ENCODE measurements around the gene FNIP2. TPM values are rescaled to one million over a fixed set of nuclear protein-coding genes. Genes with fewer than 3 reads are reported as not detected.
"Not testable (repeated sequence)": the region's sequence is repeated elsewhere in the genome, so short reads cannot be mapped to it uniquely, and the experiment has no call there.

The FNIP2 gene
- total and polyA plus RNA-seq, 3 experiments from 2014 or later: 5.1 to 13.3 (median 11.7) TPM

- Mint-ChIP-seq H3K4me1 (peaks cover 5 to 10% (median 6%) of the 10 kb centered on the region in 3 donors), H3K36me3 (peaks cover 22 to 30% (median 27%) of the 10 kb centered on the region in 3 donors), H3K27ac (peak overlapping the region in 3 of 8 donors; percentile 21 to 57 (median 21)), H3K27me3 (peaks cover 0 to 3% of the 10 kb centered on the region in 2 donors), H3K9me3 (peaks cover 0 to 6% (median 0%) of the 10 kb centered on the region in 5 donors), H3K4me3 (no peak overlapping the region)
- H3K4me3 ChIP-seq (ENCODE audit: low read length): no peak overlapping the region
- H3K27ac ChIP-seq (ENCODE audit: low read depth, low read length): no peak overlapping the region
- CTCF ChIA-PET: no interaction called here
- H3K36me3 ChIP-seq (ENCODE audit: insufficient read depth, low read length): no peaks in the 10 kb centered on the region
- peaks cover 4% of the 10 kb centered on the region for H3K4me1 ChIP-seq (ENCODE audit: insufficient read depth, low read length)
- no peaks in the 10 kb centered on the region for H3K27me3 ChIP-seq (ENCODE audit: insufficient read depth, low read length, poor library complexity, severe bottlenecking)
- DNase-seq: no peak
- POLR2A ChIA-PET: no interaction called here
- H3K9me3 ChIP-seq (ENCODE audit: low read length): no peaks in the 10 kb centered on the region
Measured at GRCh38 chr4:158877069-158877468, 108.2 kb downstream of the FNIP2 start.

- H3K9me3 ChIP-seq (ENCODE audit: low read length); H3K4me3 Mint-ChIP-seq; POLR2A ChIA-PET; H3K27ac ChIP-seq (ENCODE audit: low read depth, low read length); CTCF ChIA-PET; H3K9me3 Mint-ChIP-seq; H3K27me3 ChIP-seq (ENCODE audit: insufficient read depth, low read length, poor library complexity, severe bottlenecking); H3K4me3 ChIP-seq (ENCODE audit: low read length); H3K27me3 Mint-ChIP-seq; DNase-seq; H3K27ac Mint-ChIP-seq; H3K4me1 ChIP-seq (ENCODE audit: insufficient read depth, low read length); H3K36me3 ChIP-seq (ENCODE audit: insufficient read depth, low read length): not testable (repeated sequence)
- H3K4me1 Mint-ChIP-seq: peaks cover 0 to 10% (median 4%) of the 10 kb centered on the region in 3 donors
- peaks cover 22 to 25% (median 23%) of the 10 kb centered on the region in 3 donors for H3K36me3 Mint-ChIP-seq
Measured at GRCh38 chr4:158882142-158882541, 113.3 kb downstream of the FNIP2 start.

GRCh38 chr4:158884280-158884679 lies 115.5 kb downstream of the FNIP2 start:
- H3K27ac Mint-ChIP-seq: peak overlapping the region in 2 of 8 donors; percentile 38 to 72
- H3K27me3 ChIP-seq (ENCODE audit: insufficient read depth, low read length, poor library complexity, severe bottlenecking): no peaks in the 10 kb centered on the region
- H3K4me3 Mint-ChIP-seq: no peak overlapping the region
- peaks cover 0 to 1% of the 10 kb centered on the region in 2 donors for H3K27me3 Mint-ChIP-seq
- POLR2A ChIA-PET: no interaction called here
- H3K36me3 ChIP-seq (ENCODE audit: insufficient read depth, low read length): no peaks in the 10 kb centered on the region
- H3K4me3 ChIP-seq (ENCODE audit: low read length): no peak overlapping the region
- DNase-seq: no peak
- peaks cover 0 to under 1% (median 0%) of the 10 kb centered on the region in 5 donors for H3K9me3 Mint-ChIP-seq
- H3K9me3 ChIP-seq (ENCODE audit: low read length): no peaks in the 10 kb centered on the region
- no peak overlapping the region for H3K27ac ChIP-seq (ENCODE audit: low read depth, low read length)
- peaks cover 0 to 10% (median 4%) of the 10 kb centered on the region in 3 donors for H3K4me1 Mint-ChIP-seq
- H3K36me3 Mint-ChIP-seq: peaks cover 10 to 15% (median 10%) of the 10 kb centered on the region in 3 donors
- H3K4me1 ChIP-seq (ENCODE audit: insufficient read depth, low read length): no peaks in the 10 kb centered on the region
- CTCF ChIA-PET: interaction anchor here (1.2 kb wide), 1 partner anchor 27 kb away, joined by 3 read pairs; no protein-coding TSS in a partner anchor

- Mint-ChIP-seq H3K36me3 (peaks cover 4 to 9% (median 9%) of the 10 kb centered on the region in 3 donors), H3K27me3 (peaks cover 0 to 1% of the 10 kb centered on the region in 2 donors), H3K4me1 (peaks cover 0 to 10% (median 4%) of the 10 kb centered on the region in 3 donors), H3K4me3 (no peak overlapping the region), H3K9me3 (no peaks in the 10 kb centered on the region), H3K27ac (peak overlapping the region in 4 of 8 donors; percentile 1 to 69 (median 28))
- no peaks in the 10 kb centered on the region for H3K9me3 ChIP-seq (ENCODE audit: low read length)
- ChIA-PET CTCF (interaction anchor here (1.2 kb wide), 1 partner anchor 29 kb away, joined by 3 read pairs; no protein-coding TSS in a partner anchor), POLR2A (no interaction called here)
- no peak overlapping the region for H3K27ac ChIP-seq (ENCODE audit: low read depth, low read length)
- no peaks in the 10 kb centered on the region for H3K36me3 ChIP-seq (ENCODE audit: insufficient read depth, low read length)
- H3K4me3 ChIP-seq (ENCODE audit: low read length): no peak overlapping the region
- DNase-seq: no peak
- H3K27me3 ChIP-seq (ENCODE audit: insufficient read depth, low read length, poor library complexity, severe bottlenecking): no peaks in the 10 kb centered on the region
- H3K4me1 ChIP-seq (ENCODE audit: insufficient read depth, low read length): no peaks in the 10 kb centered on the region
Measured at GRCh38 chr4:158885564-158885963, 116.7 kb downstream of the FNIP2 start.

GRCh38 chr4:158890294-158890693 lies 121.5 kb downstream of the FNIP2 start:
- POLR2A ChIA-PET: no interaction called here
- Mint-ChIP-seq H3K27me3 (no peaks in the 10 kb centered on the region), H3K27ac (no peak overlapping the region), H3K4me3 (no peak overlapping the region), H3K9me3 (no peaks in the 10 kb centered on the region), H3K4me1 (peaks cover 0 to 2% (median 0%) of the 10 kb centered on the region in 3 donors), H3K36me3 (peaks cover 0 to 19% (median 3%) of the 10 kb centered on the region in 3 donors)
- H3K27ac ChIP-seq (ENCODE audit: low read depth, low read length): no peak overlapping the region
- no peak for DNase-seq
- no peaks in the 10 kb centered on the region for H3K27me3 ChIP-seq (ENCODE audit: insufficient read depth, low read length, poor library complexity, severe bottlenecking)
- H3K4me1 ChIP-seq (ENCODE audit: insufficient read depth, low read length): no peaks in the 10 kb centered on the region
- H3K36me3 ChIP-seq (ENCODE audit: insufficient read depth, low read length): no peaks in the 10 kb centered on the region
- CTCF ChIA-PET: no interaction called here
- H3K9me3 ChIP-seq (ENCODE audit: low read length): no peaks in the 10 kb centered on the region
- no peak overlapping the region for H3K4me3 ChIP-seq (ENCODE audit: low read length)

- no peak overlapping the region for H3K27ac ChIP-seq (ENCODE audit: low read depth, low read length)
Measured at GRCh38 chr4:158891256-158891655, 122.4 kb downstream of the FNIP2 start.

GRCh38 chr4:158894826-158895225 lies 126.0 kb downstream of the FNIP2 start:
- Histone ChIP-seq H3K27me3 (ENCODE audit: insufficient read depth, low read length, poor library complexity, severe bottlenecking) (no peaks in the 10 kb centered on the region), H3K4me3 (ENCODE audit: low read length) (no peak overlapping the region), H3K27ac (ENCODE audit: low read depth, low read length) (no peak overlapping the region), H3K4me1 (ENCODE audit: insufficient read depth, low read length) (no peaks in the 10 kb centered on the region), H3K9me3 (ENCODE audit: low read length) (no peaks in the 10 kb centered on the region), H3K36me3 (ENCODE audit: insufficient read depth, low read length) (no peaks in the 10 kb centered on the region)
- no peak for DNase-seq
- Mint-ChIP-seq H3K4me1 (peaks cover 13 to 21% (median 19%) of the 10 kb centered on the region in 3 donors), H3K36me3 (peaks cover 10 to 45% (median 26%) of the 10 kb centered on the region in 3 donors), H3K27me3 (no peaks in the 10 kb centered on the region), H3K4me3 (no peak overlapping the region), H3K27ac (peak overlapping the region in 4 of 8 donors; percentile 19 to 58 (median 38)), H3K9me3 (peaks cover 0 to 2% (median 0%) of the 10 kb centered on the region in 5 donors)
- CTCF ChIA-PET: no interaction called here
- POLR2A ChIA-PET: no interaction called here

More at GRCh38 chr4:158891256-158891655, 122.4 kb downstream of the FNIP2 start:
- Histone ChIP-seq H3K27me3 (ENCODE audit: insufficient read depth, low read length, poor library complexity, severe bottlenecking) (no peaks in the 10 kb centered on the region), H3K4me1 (ENCODE audit: insufficient read depth, low read length) (no peaks in the 10 kb centered on the region), H3K4me3 (ENCODE audit: low read length) (no peak overlapping the region), H3K36me3 (ENCODE audit: insufficient read depth, low read length) (no peaks in the 10 kb centered on the region), H3K9me3 (ENCODE audit: low read length) (no peaks in the 10 kb centered on the region)
- ChIA-PET POLR2A (no interaction called here), CTCF (no interaction called here)
- no peak overlapping the region for H3K4me3 Mint-ChIP-seq
- no peak for DNase-seq
- peaks cover 0 to 24% (median 2%) of the 10 kb centered on the region in 3 donors for H3K36me3 Mint-ChIP-seq
- no peaks in the 10 kb centered on the region for H3K9me3 Mint-ChIP-seq
- H3K4me1 Mint-ChIP-seq: peaks cover 8 to 9% (median 9%) of the 10 kb centered on the region in 3 donors
- no peaks in the 10 kb centered on the region for H3K27me3 Mint-ChIP-seq
- H3K27ac Mint-ChIP-seq: no peak overlapping the region

- Histone ChIP-seq H3K9me3 (ENCODE audit: low read length) (no peaks in the 10 kb centered on the region), H3K27me3 (ENCODE audit: insufficient read depth, low read length, poor library complexity, severe bottlenecking) (no peaks in the 10 kb centered on the region), H3K36me3 (ENCODE audit: insufficient read depth, low read length) (no peaks in the 10 kb centered on the region), H3K27ac (ENCODE audit: low read depth, low read length) (peak overlapping the region; percentile 45), H3K4me1 (ENCODE audit: insufficient read depth, low read length) (no peaks in the 10 kb centered on the region), H3K4me3 (ENCODE audit: low read length) (no peak overlapping the region)
- peak in 2 of 5 donors; percentile 20 to 46 for DNase-seq
- Mint-ChIP-seq H3K4me3 (peak overlapping the region in 5 of 7 donors; percentile 0 to 78 (median 35)), H3K4me1 (peaks cover 13 to 24% (median 19%) of the 10 kb centered on the region in 3 donors), H3K9me3 (peaks cover 0 to 4% (median 0%) of the 10 kb centered on the region in 5 donors), H3K27ac (peak overlapping the region; percentile 75 to 92 (median 89)), H3K36me3 (peaks cover 17 to 50% (median 35%) of the 10 kb centered on the region in 3 donors), H3K27me3 (no peaks in the 10 kb centered on the region)
- POLR2A ChIA-PET: no interaction called here
- CTCF ChIA-PET: no interaction called here
Measured at GRCh38 chr4:158895797-158896576, 127.2 kb downstream of the FNIP2 start.

Data from CD8-positive, alpha-beta memory T cell (primary cell).